Chondrocyte (in vitro differentiated cells): ENCODE measurements around the gene IL1A. TPM values are rescaled to one million over a fixed set of nuclear protein-coding genes. Genes with fewer than 3 reads are reported as not detected.

Experiments used
- DNase-seq: peaks from one replicate; pipeline ENCODE4 v3.0.0; 2021; ENCODE audit warnings: mixed read lengths, low spot score
- H3K27ac Mint-ChIP-seq: one replicate; pipeline ENCODE4 v1.8.0; 2021; ENCODE audit warnings: mild to moderate bottlenecking, moderate library complexity, mixed read lengths; ENCODE audit not compliant: unreplicated experiment
- H3K27me3 Mint-ChIP-seq: 2 replicates; pipeline ENCODE4 v1.8.0; 2021; ENCODE audit warnings: low read depth, mixed read lengths
- H3K36me3 Mint-ChIP-seq: 2 replicates; pipeline ENCODE4 v1.8.0; 2021; ENCODE audit warnings: low read depth, mixed read lengths
- H3K4me1 Mint-ChIP-seq: 2 replicates; pipeline ENCODE4 v1.8.0; 2021; ENCODE audit warnings: low read depth, mild to moderate bottlenecking, mixed read lengths
- H3K4me3 Mint-ChIP-seq: one replicate; pipeline ENCODE4 v1.8.0; 2021; ENCODE audit warnings: mild to moderate bottlenecking, moderate library complexity, mixed read lengths; ENCODE audit not compliant: unreplicated experiment
- H3K9me3 Mint-ChIP-seq: 2 replicates; pipeline ENCODE4 v1.8.0; 2021; ENCODE audit warnings: low read depth, mixed read lengths
- CTCF ChIP-seq: fragments of 200-600 bp; sonication (generic); IDR thresholded peaks from 2 replicates; pipeline ENCODE4 v1.5.0; 2021; ENCODE audit warnings: antibody characterized with exemption, mild to moderate bottlenecking, moderate library complexity
- total RNA-seq: library from RNA; stranded (reverse); gene quantifications from 3 replicates; pipeline ENCODE4 v1.2.1, GENCODE V29; 2021

IL1A gene
- total RNA-seq, 1 donor from 2014 or later: not detected

GRCh38 chr2:112809112-112809511 lies 24.8 kb upstream of the IL1A start:
- H3K27ac Mint-ChIP-seq: no peak overlapping the region
- peaks cover 6% of the 10 kb centered on the region for H3K36me3 Mint-ChIP-seq
- no peak for DNase-seq
- peaks cover 41% of the 10 kb centered on the region for H3K4me1 Mint-ChIP-seq
- H3K4me3 Mint-ChIP-seq: no peak overlapping the region
- H3K9me3 Mint-ChIP-seq: peaks cover 12% of the 10 kb centered on the region
- no peaks in the 10 kb centered on the region for H3K27me3 Mint-ChIP-seq
- TF ChIP-seq CTCF: no peak

- no peak for DNase-seq
- peaks cover 6% of the 10 kb centered on the region for H3K36me3 Mint-ChIP-seq
- H3K9me3 Mint-ChIP-seq: peaks cover 12% of the 10 kb centered on the region
- H3K27me3 Mint-ChIP-seq: no peaks in the 10 kb centered on the region
- H3K4me1 Mint-ChIP-seq: peaks cover 35% of the 10 kb centered on the region
- no peak overlapping the region for H3K4me3 Mint-ChIP-seq
- no peak overlapping the region for H3K27ac Mint-ChIP-seq
- no peak for TF ChIP-seq CTCF
These were observed 23.0 kb upstream of the IL1A start for GRCh38 chr2:112807233-112807807.

- H3K36me3 Mint-ChIP-seq: peaks cover 6% of the 10 kb centered on the region
- DNase-seq: no peak
- H3K4me3 Mint-ChIP-seq: no peak overlapping the region
- H3K9me3 Mint-ChIP-seq: peaks cover 12% of the 10 kb centered on the region
- no peaks in the 10 kb centered on the region for H3K27me3 Mint-ChIP-seq
- no peak for TF ChIP-seq CTCF
- H3K27ac Mint-ChIP-seq: peak overlapping the region; percentile 57
- H3K4me1 Mint-ChIP-seq: peaks cover 22% of the 10 kb centered on the region
These were observed 21.2 kb upstream of the IL1A start for GRCh38 chr2:112805542-112805941.

GRCh38 chr2:112803691-112804521 lies 19.6 kb upstream of the IL1A start:
- Mint-ChIP-seq H3K4me3 (no peak overlapping the region), H3K27me3 (no peaks in the 10 kb centered on the region), H3K4me1 (peaks cover 22% of the 10 kb centered on the region), H3K9me3 (peaks cover 12% of the 10 kb centered on the region), H3K27ac (peak overlapping the region; percentile 78), H3K36me3 (peaks cover 7% of the 10 kb centered on the region)
- no peak for TF ChIP-seq CTCF
- no peak for DNase-seq

- H3K9me3 Mint-ChIP-seq: no peaks in the 10 kb centered on the region
- peaks cover 2% of the 10 kb centered on the region for H3K36me3 Mint-ChIP-seq
- H3K27me3 Mint-ChIP-seq: no peaks in the 10 kb centered on the region
- peaks cover 22% of the 10 kb centered on the region for H3K4me1 Mint-ChIP-seq
- H3K27ac Mint-ChIP-seq: no peak overlapping the region
- DNase-seq: no peak
- TF ChIP-seq CTCF: no peak
- H3K4me3 Mint-ChIP-seq: no peak overlapping the region
These were observed 16.7 kb upstream of the IL1A start for GRCh38 chr2:112800881-112801583.
